GM19099 (cell line): Measurements from ENCODE around the gene UGT1A8.
"Not testable (repeated sequence)": the region's sequence is repeated elsewhere in the genome, so short reads cannot be mapped to it uniquely, and the experiment has no call there.

Experiments used
- POLR2A ChIP-seq: IDR thresholded peaks from 3 replicates; pipeline ENCODE4 v1.6.1; 2011; ENCODE audit warnings: low read depth; ENCODE audit not compliant: insufficient read length; ENCODE audit errors: extremely low read depth

Gene UGT1A8

DNA sequence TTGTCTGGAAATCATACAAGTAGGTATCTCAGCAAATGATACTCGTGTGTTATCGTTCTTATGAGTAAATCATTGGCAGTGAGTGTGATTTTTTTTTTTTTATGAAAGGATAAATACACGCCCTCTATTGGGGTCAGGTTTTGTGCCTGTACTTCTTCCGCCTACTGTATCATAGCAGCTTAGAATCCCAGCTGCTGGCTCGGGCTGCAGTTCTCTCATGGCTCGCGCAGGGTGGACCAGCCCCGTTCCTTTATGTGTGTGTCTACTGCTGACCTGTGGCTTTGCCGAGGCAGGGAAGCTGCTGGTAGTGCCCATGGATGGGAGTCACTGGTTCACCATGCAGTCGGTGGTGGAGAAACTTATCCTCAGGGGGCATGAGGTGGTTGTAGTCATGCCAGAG lies 18.9 kb downstream of the UGT1A8 start, which contains the start of gene UGT1A10:
Gene UGT1A10 (plus strand): TSS at position 143 of the 400 bp plus-strand sequence. CDS start 75 bp downstream, at position 218.
- not testable (repeated sequence) for TF ChIP-seq POLR2A

GRCh38 chr2:233638836-233639235 lies 21.4 kb downstream of the UGT1A8 start:
- no peak for TF ChIP-seq POLR2A

DNA sequence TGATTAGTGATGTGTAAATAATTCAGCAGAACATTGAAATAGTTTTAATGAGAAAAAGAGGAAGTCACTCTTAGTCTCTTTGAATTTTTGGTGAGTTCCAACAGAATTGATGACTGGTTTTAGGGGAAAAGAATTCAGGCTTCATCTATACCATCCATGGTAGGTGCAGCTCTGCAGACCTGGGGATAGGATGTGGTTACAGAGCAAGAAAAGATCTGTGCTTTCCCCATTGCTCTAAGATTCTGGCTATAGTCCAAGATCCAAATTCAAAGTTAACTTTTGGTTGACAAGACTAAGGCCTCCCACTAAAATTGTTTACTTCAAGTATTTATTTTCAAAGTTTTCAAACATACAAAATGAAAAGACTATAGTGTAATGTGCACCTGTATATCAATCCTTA lies 22.4 kb downstream of the UGT1A8 start:
- TF ChIP-seq POLR2A = no peak

GRCh38 chr2:233643128-233643527 lies 25.7 kb downstream of the UGT1A8 start:
- no peak for TF ChIP-seq POLR2A

- TF ChIP-seq POLR2A = no peak
Measured at GRCh38 chr2:233650981-233651380, 33.5 kb downstream of the UGT1A8 start.

- TF ChIP-seq POLR2A = no peak
Measured at GRCh38 chr2:233651430-233651829, 34.0 kb downstream of the UGT1A8 start.

- TF ChIP-seq POLR2A = no peak
Measured at GRCh38 chr2:233654501-233654900, 37.1 kb downstream of the UGT1A8 start.

DNA sequence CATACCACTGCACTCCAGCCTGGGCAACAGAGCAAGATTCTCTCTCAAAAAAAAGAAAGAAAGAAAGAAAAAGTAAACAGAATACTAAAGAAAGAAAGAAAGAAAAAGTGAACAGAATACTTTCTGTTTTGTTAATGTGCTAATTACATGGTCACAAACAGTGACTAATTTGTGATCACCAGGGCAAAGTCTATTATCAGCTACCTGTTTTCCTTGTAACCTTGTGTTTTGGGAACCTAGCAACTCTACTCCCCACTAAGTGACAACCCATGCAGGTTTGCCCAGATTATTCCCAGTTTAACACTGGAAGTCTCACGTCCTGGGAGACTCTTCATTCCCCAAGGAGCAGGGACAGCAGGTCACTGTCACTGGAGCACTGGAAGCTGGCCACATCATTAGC lies 37.6 kb downstream of the UGT1A8 start:
- TF ChIP-seq POLR2A = no peak

GRCh38 chr2:233656443-233656842 lies 39.0 kb downstream of the UGT1A8 start:
- no peak for TF ChIP-seq POLR2A

DNA sequence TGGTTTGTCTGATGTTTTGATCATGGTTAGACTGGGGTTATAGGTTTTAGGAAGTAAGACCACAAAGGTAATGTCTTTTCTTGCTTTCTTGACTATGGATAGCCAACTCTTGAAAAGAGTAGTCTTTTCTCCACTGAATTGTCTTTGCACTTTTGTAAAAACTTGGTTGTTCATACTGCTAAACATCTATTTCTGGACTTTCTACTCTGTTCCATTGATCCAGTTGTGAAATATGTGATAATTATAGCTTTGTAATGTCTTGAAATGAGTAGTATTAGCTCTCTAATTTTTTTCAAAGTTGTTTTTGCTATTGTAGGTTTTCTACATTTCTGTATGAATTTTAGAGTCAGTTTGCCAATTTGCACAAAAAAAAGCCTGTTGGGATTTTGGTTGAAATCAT lies 41.2 kb downstream of the UGT1A8 start:
- TF ChIP-seq POLR2A = no peak

GRCh38 chr2:233663911-233664310 lies 46.5 kb downstream of the UGT1A8 start:
- TF ChIP-seq POLR2A = no peak

DNA sequence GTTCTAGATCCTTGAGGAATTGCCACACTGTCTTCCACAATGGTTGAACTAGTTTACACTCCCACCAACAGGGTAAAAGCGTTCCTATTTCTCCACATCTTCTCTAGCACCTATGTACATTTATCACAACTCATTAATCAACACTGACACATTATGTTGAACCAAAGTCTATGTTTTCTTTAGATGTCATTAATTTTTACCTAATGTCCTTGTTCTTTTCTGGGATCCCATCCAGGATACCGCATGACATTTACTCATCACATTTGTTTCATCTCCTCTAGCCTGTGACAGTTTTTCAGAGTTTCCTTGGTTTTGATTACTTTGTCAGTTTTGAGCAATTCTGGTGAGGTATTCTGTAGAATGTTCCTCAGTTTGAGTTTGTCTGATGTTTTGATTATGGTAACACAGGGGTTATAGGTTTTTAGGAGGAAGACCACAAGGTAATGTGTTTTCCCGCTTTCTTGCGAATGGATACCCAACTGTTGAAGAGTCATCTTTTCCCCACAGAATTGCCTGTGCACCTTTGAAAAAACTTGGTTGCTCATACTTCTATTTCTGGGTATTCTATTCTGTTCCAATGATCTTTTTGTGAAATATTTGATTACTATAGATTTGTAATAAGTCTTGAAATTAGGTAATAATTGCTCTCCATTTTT lies 51.3 kb downstream of the UGT1A8 start:
- TF ChIP-seq POLR2A = no peak

GRCh38 chr2:233671290-233672161 lies 54.1 kb downstream of the UGT1A8 start, which contains the start of gene UGT1A9:
Gene UGT1A9 (plus strand): TSS chr2:233671898. CDS start chr2:233671935, 37 bp downstream.
- TF ChIP-seq POLR2A = no peak

DNA sequence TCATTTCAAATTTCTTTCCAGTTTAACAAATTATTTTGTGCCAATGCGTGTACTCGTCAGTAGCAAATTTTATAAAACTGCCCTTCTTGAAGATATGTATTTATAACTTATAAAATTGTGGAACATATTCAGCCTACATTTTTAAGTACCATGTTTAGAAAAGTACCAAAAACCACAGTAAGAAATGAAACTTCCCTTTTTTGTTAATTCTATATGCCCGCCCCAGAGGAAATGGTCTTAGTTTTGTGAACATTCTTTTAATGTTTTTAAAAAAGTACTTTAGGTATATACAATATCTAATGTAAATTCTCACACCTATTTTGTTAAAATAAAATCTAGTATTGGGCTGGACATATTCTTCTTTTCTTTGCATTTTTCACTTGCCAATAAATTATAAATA lies 55.5 kb downstream of the UGT1A8 start:
- TF ChIP-seq POLR2A = no peak

DNA sequence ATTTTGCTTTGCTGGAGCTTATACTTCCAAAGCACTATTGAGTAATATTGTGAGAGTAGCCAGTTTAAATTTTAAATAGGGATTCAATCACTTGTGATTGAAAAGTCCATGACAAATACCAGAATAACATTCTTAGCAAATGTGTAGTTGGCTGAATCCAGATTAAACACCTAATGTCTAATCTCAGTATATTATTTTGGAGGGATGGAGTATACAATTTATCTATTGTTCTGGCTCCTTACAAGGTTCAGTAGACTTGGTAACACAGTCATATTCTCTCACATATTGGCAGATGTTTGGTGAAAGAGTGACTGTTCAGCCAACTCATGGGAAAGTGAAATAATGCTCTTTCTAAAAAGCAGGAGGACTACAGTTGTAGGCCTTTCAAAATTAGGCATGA lies 56.5 kb downstream of the UGT1A8 start:
- no peak for TF ChIP-seq POLR2A

- TF ChIP-seq POLR2A = no peak
Measured at GRCh38 chr2:233674314-233674713, 56.9 kb downstream of the UGT1A8 start.
